H9 (cell line): ENCODE results near the gene IL11RA. TPM values are rescaled to one million over a fixed set of nuclear protein-coding genes. Genes with fewer than 3 reads are reported as not detected.

ENCODE experiments used
- DNase-seq: peaks from one replicate; pipeline ENCODE4 v3.0.0-alpha.2; 2017
- H2AFZ ChIP-seq: one replicate; pipeline ENCODE4 v1.6.1; 2013; ENCODE audit warnings: mild to moderate bottlenecking, low read length, control low read depth, moderate library complexity
- H2AK5ac ChIP-seq: 2 replicates; pipeline ENCODE4 v1.6.1; 2013; ENCODE audit warnings: low read length, control low read depth, mixed read lengths; ENCODE audit not compliant: insufficient read length
- H2BK120ac ChIP-seq: one replicate; pipeline ENCODE4 v1.6.1; 2013; ENCODE audit warnings: low read depth, mild to moderate bottlenecking, low read length, control low read depth, inconsistent platforms; ENCODE audit not compliant: poor library complexity, severe bottlenecking
- H2BK12ac ChIP-seq: 2 replicates; pipeline ENCODE4 v1.6.1; 2013; ENCODE audit warnings: low read length, control low read depth, mixed read lengths, low read depth; ENCODE audit not compliant: insufficient read length
- H2BK15ac ChIP-seq: 2 replicates; pipeline ENCODE4 v1.6.1; 2013; ENCODE audit warnings: low read depth, low read length, control low read depth
- H2BK20ac ChIP-seq: one replicate; pipeline ENCODE4 v1.6.1; 2013; ENCODE audit warnings: low read depth, mild to moderate bottlenecking, low read length, control low read depth, inconsistent platforms; ENCODE audit not compliant: poor library complexity, severe bottlenecking
- H2BK5ac ChIP-seq: 2 replicates; pipeline ENCODE4 v1.6.1; 2013; ENCODE audit warnings: low read length, control low read depth, mixed read lengths; ENCODE audit not compliant: insufficient read length
- H3K14ac ChIP-seq: 2 replicates; pipeline ENCODE4 v1.6.1; 2013; ENCODE audit warnings: low read length, control low read depth; ENCODE audit not compliant: insufficient read depth
- H3K18ac ChIP-seq: 2 replicates; pipeline ENCODE4 v1.6.1; 2013; ENCODE audit warnings: low read depth, mild to moderate bottlenecking, mixed read lengths, low read length, control low read depth; ENCODE audit not compliant: insufficient read length
- H3K23ac ChIP-seq: 2 replicates; pipeline ENCODE4 v1.6.1; 2013; ENCODE audit warnings: low read length, control low read depth, mixed read lengths, low read depth; ENCODE audit not compliant: insufficient read length
- H3K23me2 ChIP-seq: 2 replicates; pipeline ENCODE4 v1.6.1; 2013; ENCODE audit warnings: low read depth, mild to moderate bottlenecking, mixed read lengths, low read length, control low read depth; ENCODE audit not compliant: insufficient read length, poor library complexity, severe bottlenecking
- H3K27ac ChIP-seq: 2 replicates; pipeline ENCODE4 v1.5.1; 2013; ENCODE audit warnings: low read length, control low read depth, mixed read lengths, low read depth; ENCODE audit not compliant: insufficient read length
- H3K27me3 ChIP-seq: 2 replicates; pipeline ENCODE4 v1.6.1; 2013; ENCODE audit warnings: low read length, control low read depth, inconsistent platforms; ENCODE audit not compliant: insufficient read depth
- H3K4ac ChIP-seq: 2 replicates; pipeline ENCODE4 v1.6.1; 2013; ENCODE audit warnings: low read depth, mild to moderate bottlenecking, control low read depth, inconsistent platforms, low read length, moderate library complexity
- H3K4me1 ChIP-seq: 2 replicates; pipeline ENCODE4 v1.6.1; 2013; ENCODE audit warnings: low read length, control low read depth, inconsistent platforms; ENCODE audit not compliant: insufficient read depth
- H3K4me2 ChIP-seq: 2 replicates; pipeline ENCODE4 v1.6.1; 2013; ENCODE audit warnings: low read length, control low read depth, mixed read lengths; ENCODE audit not compliant: insufficient read length, insufficient read depth
- H3K56ac ChIP-seq: 2 replicates; pipeline ENCODE4 v1.6.1; 2013; ENCODE audit warnings: low read depth, mild to moderate bottlenecking, mixed read lengths, low read length, control low read depth; ENCODE audit not compliant: insufficient read length
- H3K79me1 ChIP-seq: 2 replicates; pipeline ENCODE4 v1.6.1; 2013; ENCODE audit warnings: low read depth, mild to moderate bottlenecking, moderate library complexity, low read length, control low read depth, inconsistent platforms; ENCODE audit not compliant: insufficient read depth, poor library complexity, severe bottlenecking
- H3K79me2 ChIP-seq: 2 replicates; pipeline ENCODE4 v1.6.1; 2013; ENCODE audit warnings: low read length, control low read depth, inconsistent platforms; ENCODE audit not compliant: insufficient read depth
- H3K9ac ChIP-seq: 2 replicates; pipeline ENCODE4 v1.6.1; 2013; ENCODE audit warnings: low read length, control low read depth, mixed read lengths; ENCODE audit not compliant: insufficient read length; ENCODE audit errors: extremely low read depth
- H3K9me3 ChIP-seq: one replicate; pipeline ENCODE4 v1.6.1; 2013; ENCODE audit warnings: low read depth, low read length, inconsistent platforms; ENCODE audit not compliant: control insufficient read depth
- H3T11ph ChIP-seq: one replicate; pipeline ENCODE4 v1.6.1; 2013; ENCODE audit warnings: mild to moderate bottlenecking, low read length, control low read depth, inconsistent platforms
- H4K20me1 ChIP-seq: one replicate; pipeline ENCODE4 v1.6.1; 2013; ENCODE audit not compliant: control insufficient read depth, insufficient read length, insufficient read depth
- H4K5ac ChIP-seq: 2 replicates; pipeline ENCODE4 v1.6.1; 2013; ENCODE audit warnings: low read depth, mild to moderate bottlenecking, mixed read lengths, low read length, control low read depth; ENCODE audit not compliant: insufficient read length
- H4K8ac ChIP-seq: replicated peaks from 2 replicates; pipeline ENCODE4 v1.6.1; 2013; ENCODE audit warnings: low read length, control low read depth, mixed read lengths, low read depth; ENCODE audit not compliant: insufficient read length
- H4K91ac ChIP-seq: 2 replicates; pipeline ENCODE4 v1.6.1; 2013; ENCODE audit warnings: low read depth, mild to moderate bottlenecking, moderate library complexity, mixed read lengths, low read length, control low read depth; ENCODE audit not compliant: insufficient read length
- H3K27ac Mint-ChIP-seq, 3 experiments: 2 replicates in 2 of 3; 3 replicates in 1 of 3; pipeline ENCODE4 v1.8.0; 2020 to 2021; ENCODE audit warnings: mixed read lengths in 3 of 3, mild to moderate bottlenecking in 1 of 3, moderate library complexity in 1 of 3
- H3K27me3 Mint-ChIP-seq: 2 replicates; pipeline ENCODE4 v1.8.0; 2021; ENCODE audit warnings: low read depth, mild to moderate bottlenecking, moderate library complexity, mixed read lengths
- H3K36me3 Mint-ChIP-seq, 3 experiments: 2 replicates in 2 of 3; 3 replicates in 1 of 3; pipeline ENCODE4 v1.8.0; 2020 to 2021; ENCODE audit warnings: low read depth in 3 of 3, mixed read lengths in 3 of 3; ENCODE audit not compliant: insufficient read depth in 1 of 3
- H3K4me1 Mint-ChIP-seq, 2 experiments: 2 replicates each; pipeline ENCODE4 v1.8.0; 2020; ENCODE audit warnings: mixed read lengths in 2 of 2
- H3K4me3 Mint-ChIP-seq, 2 experiments: 2 replicates in 1 of 2; 3 replicates in 1 of 2; pipeline ENCODE4 v1.8.0; 2020 to 2021; ENCODE audit warnings: mild to moderate bottlenecking in 2 of 2, mixed read lengths in 2 of 2, moderate library complexity in 1 of 2
- H3K9me3 Mint-ChIP-seq, 2 experiments: 2 replicates in 1 of 2; 3 replicates in 1 of 2; pipeline ENCODE4 v1.8.0; 2020; ENCODE audit warnings: mild to moderate bottlenecking in 2 of 2, mixed read lengths in 2 of 2, moderate library complexity in 1 of 2
- CTCF ChIP-seq: fragments of 200-600 bp; sonication (generic); conservative IDR thresholded peaks from 3 replicates; pipeline ENCODE4 v1.8.0; 2021; ENCODE audit warnings: antibody characterized with exemption, mild to moderate bottlenecking
- WGBS: extraction: QIAGEN DNeasy Blood & Tissue Kit; methylation state at CpG from one replicate; pipeline ENCODE4 v1.1.7; 2013; ENCODE audit warnings: missing lambda C conversion rate, low lambda C conversion rate, mixed read lengths; ENCODE audit not compliant: insufficient read length; ENCODE audit errors: extremely low coverage; 5-methylcytosine and 5-hydroxymethylcytosine counted together
- total RNA-seq: library from RNA; stranded (reverse); gene quantifications from 2 replicates; pipeline ENCODE4 v1.2.1, GENCODE V29; 2021

The IL11RA gene
- total RNA-seq, 1 experiment from 2014 or later: 8.7 TPM

GRCh38 chr9:34689116-34689470 lies 37.1 kb downstream of the IL11RA start:
- Histone ChIP-seq H3K27ac (no peak overlapping the region), H4K91ac (no peak overlapping the region), H2AK5ac (no peak overlapping the region), H3K18ac (no peak overlapping the region), H4K20me1 (no peaks in the 10 kb centered on the region), H3K4me1 (peaks cover 8% of the 10 kb centered on the region; the same call in 1 of the 2 replicates), H2BK20ac (no peak overlapping the region), H3K4ac (no peak overlapping the region), H4K5ac (no peak overlapping the region), H3K23me2 (no peaks in the 10 kb centered on the region), H3K9me3 (no peaks in the 10 kb centered on the region), H3K79me1 (no peaks in the 10 kb centered on the region), H2BK15ac (no peak overlapping the region), H3K79me2 (no peaks in the 10 kb centered on the region), H2BK12ac (no peak overlapping the region), H2BK120ac (no peak overlapping the region), H3K27me3 (no peaks in the 10 kb centered on the region), H3K56ac (no peak overlapping the region), H3K4me2 (no peak overlapping the region), H3T11ph (no peak overlapping the region), H3K9ac (no peak overlapping the region), H3K14ac (no peak overlapping the region), H3K23ac (no peak overlapping the region), H2AFZ (no peak overlapping the region), H4K8ac (no peak overlapping the region), H2BK5ac (no peak overlapping the region)
- Mint-ChIP-seq H3K9me3 (no peaks in the 10 kb centered on the region), H3K4me3 (no peak overlapping the region), H3K27me3 (no peaks in the 10 kb centered on the region; the same call in none of the 2 replicates), H3K27ac (no peak overlapping the region), H3K36me3 (no peaks in the 10 kb centered on the region), H3K4me1 (peaks cover 13 to 17% of the 10 kb centered on the region in 2 experiments)
- TF ChIP-seq CTCF: no peak
- WGBS: no CpG with 5 or more reads among the region's 4 CpGs
- no peak for DNase-seq
